WTC11 (cell line): ENCODE data around the gene SPEM3. TPM values are rescaled to one million over a fixed set of nuclear protein-coding genes. Genes with fewer than 3 reads are reported as not detected.

Experiments used
- ATAC-seq: fragments of 200-7000 bp; cut with Tn5 transposase; 2 replicates; pipeline ENCODE4 v1.10.0; 2021; ENCODE audit warnings: mild to moderate bottlenecking, moderate library complexity
- CTCF ChIA-PET: fragments of 300-600 bp; sonication (Branson Sonifier 250); formaldehyde crosslinking; loops from one replicate; lab custom pipeline; 2021; ENCODE audit warnings: antibody characterized with exemption; lab: Charles Lee
- POLR2A ChIA-PET: fragments of 350-600 bp; sonication (Branson Sonifier 250); formaldehyde crosslinking; loops from one replicate; lab custom pipeline; 2021; ENCODE audit warnings: antibody characterized with exemption; lab: Charles Lee
- DNase-seq: peaks from one replicate; pipeline ENCODE4 v3.0.0; 2021; ENCODE audit warnings: low spot score
- H3K27ac Mint-ChIP-seq: 2 replicates; pipeline ENCODE4 v1.8.0; 2021; ENCODE audit warnings: mixed read lengths
- H3K27me3 Mint-ChIP-seq: 2 replicates; pipeline ENCODE4 v1.8.0; 2021; ENCODE audit warnings: low read depth, mild to moderate bottlenecking, moderate library complexity, mixed read lengths
- H3K36me3 Mint-ChIP-seq: 2 replicates; pipeline ENCODE4 v1.8.0; 2021; ENCODE audit warnings: mixed read lengths
- H3K4me1 Mint-ChIP-seq: 2 replicates; pipeline ENCODE4 v1.8.0; 2022; ENCODE audit warnings: mixed read lengths
- H3K4me3 Mint-ChIP-seq: 2 replicates; pipeline ENCODE4 v1.8.0; 2021; ENCODE audit warnings: mild to moderate bottlenecking, moderate library complexity, mixed read lengths
- H3K9me3 Mint-ChIP-seq: 2 replicates; pipeline ENCODE4 v1.8.0; 2021; ENCODE audit warnings: mixed read lengths
- CREM ChIP-seq: sonication (generic); formaldehyde crosslinking; IDR thresholded peaks from 2 replicates; pipeline ENCODE4 v1.8.1; 2022; ENCODE audit warnings: mild to moderate bottlenecking, missing genetic modification reagents, moderate library complexity
- EMX1 ChIP-seq: fragments of 250-450 bp; sonication (Bioruptor Pico); IDR thresholded peaks from 2 replicates; pipeline ENCODE4 v1.8.0; 2021; ENCODE audit warnings: mild to moderate bottlenecking
- FOXP1 ChIP-seq: sonication (generic); formaldehyde crosslinking; IDR thresholded peaks from 2 replicates; pipeline ENCODE4 v1.8.0; 2022; ENCODE audit warnings: missing genetic modification reagents, mild to moderate bottlenecking, moderate library complexity, borderline replicate concordance
- MYBL2 ChIP-seq: sonication (generic); formaldehyde crosslinking; IDR thresholded peaks from 2 replicates; pipeline ENCODE4 v1.8.1; 2023; ENCODE audit warnings: mild to moderate bottlenecking, moderate library complexity, missing genetic modification reagents
- SP1 ChIP-seq: sonication (generic); formaldehyde crosslinking; conservative IDR thresholded peaks from 2 replicates; pipeline ENCODE4 v1.8.1; 2022; ENCODE audit warnings: missing genetic modification reagents
- TP53 ChIP-seq: sonication (generic); formaldehyde crosslinking; IDR thresholded peaks from 2 replicates; pipeline ENCODE4 v1.8.1; 2023; ENCODE audit warnings: mild to moderate bottlenecking, missing genetic modification reagents
- total RNA-seq: library from RNA; stranded (reverse); gene quantifications from 3 replicates; pipeline ENCODE4 v1.2.3, GENCODE V29; 2021
- TF ChIP-seq, protein P1 (sequence below): sonication (generic); formaldehyde crosslinking; IDR thresholded peaks from 2 replicates; pipeline ENCODE4 v1.8.1; 2023; ENCODE audit warnings: mild to moderate bottlenecking, missing genetic modification reagents, moderate library complexity
- TF ChIP-seq, protein P2 (sequence below): sonication (generic); formaldehyde crosslinking; IDR thresholded peaks from 2 replicates; pipeline ENCODE4 v1.8.0; 2022; ENCODE audit warnings: mild to moderate bottlenecking, missing genetic modification reagents
- TF ChIP-seq, protein P3 (sequence below): sonication (generic); formaldehyde crosslinking; IDR thresholded peaks from 2 replicates; pipeline ENCODE4 v1.8.0; 2023; ENCODE audit warnings: missing genetic modification reagents, mild to moderate bottlenecking, borderline replicate concordance
- TF ChIP-seq, protein P4 (sequence below): sonication (generic); formaldehyde crosslinking; IDR thresholded peaks from 2 replicates; pipeline ENCODE4 v1.8.0; 2022; ENCODE audit warnings: mild to moderate bottlenecking, missing genetic modification reagents
- TF ChIP-seq, protein P5 (sequence below): sonication (generic); formaldehyde crosslinking; IDR thresholded peaks from 2 replicates; pipeline ENCODE4 v1.8.1; 2023; ENCODE audit warnings: mild to moderate bottlenecking, missing genetic modification reagents, moderate library complexity
- TF ChIP-seq, protein P6 (sequence below): sonication (generic); formaldehyde crosslinking; IDR thresholded peaks from 2 replicates; pipeline ENCODE4 v1.8.1; 2023; ENCODE audit warnings: mild to moderate bottlenecking, missing genetic modification reagents
- TF ChIP-seq, protein P7 (sequence below): sonication (generic); formaldehyde crosslinking; IDR thresholded peaks from 2 replicates; pipeline ENCODE4 v1.8.0; 2022; ENCODE audit warnings: mild to moderate bottlenecking, missing genetic modification reagents

Gene SPEM3
- total RNA-seq, 1 experiment from 2014 or later: not detected

DNA sequence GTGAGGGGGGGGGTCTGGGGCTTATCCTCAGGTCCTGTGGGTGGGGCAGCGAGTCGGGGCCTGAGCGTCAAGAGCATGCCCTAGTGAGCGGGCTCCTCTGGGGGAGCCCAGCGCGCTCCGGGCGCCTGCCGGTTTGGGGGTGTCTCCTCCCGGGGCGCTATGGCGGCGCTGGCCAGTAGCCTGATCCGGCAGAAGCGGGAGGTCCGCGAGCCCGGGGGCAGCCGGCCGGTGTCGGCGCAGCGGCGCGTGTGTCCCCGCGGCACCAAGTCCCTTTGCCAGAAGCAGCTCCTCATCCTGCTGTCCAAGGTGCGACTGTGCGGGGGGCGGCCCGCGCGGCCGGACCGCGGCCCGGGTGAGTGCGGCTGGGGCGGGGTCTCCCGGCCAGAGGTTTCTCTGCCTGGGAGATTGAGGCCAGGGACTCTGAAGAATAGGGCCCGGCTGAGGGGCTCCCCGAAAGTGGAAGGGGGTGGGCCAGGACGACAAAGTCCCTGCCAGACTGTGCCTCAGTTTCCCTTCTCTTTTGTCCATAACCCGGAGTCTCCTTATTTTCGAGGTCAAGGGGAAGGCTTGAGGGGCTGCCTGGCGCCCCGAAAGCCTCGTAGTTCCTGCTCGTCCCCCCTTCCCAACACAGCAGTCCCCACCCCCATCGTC is 10.9 kb downstream of the SPEM3 start, which contains the start of gene FGF11 (continued):
- TF ChIP-seq, protein P1, sequence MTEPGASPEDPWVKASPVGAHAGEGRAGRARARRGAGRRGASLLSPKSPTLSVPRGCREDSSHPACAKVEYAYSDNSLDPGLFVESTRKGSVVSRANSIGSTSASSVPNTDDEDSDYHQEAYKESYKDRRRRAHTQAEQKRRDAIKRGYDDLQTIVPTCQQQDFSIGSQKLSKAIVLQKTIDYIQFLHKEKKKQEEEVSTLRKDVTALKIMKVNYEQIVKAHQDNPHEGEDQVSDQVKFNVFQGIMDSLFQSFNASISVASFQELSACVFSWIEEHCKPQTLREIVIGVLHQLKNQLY (CRISPR knock-in tag): no peak
- TF ChIP-seq TP53 (CRISPR knock-in tag): no peak
- TF ChIP-seq, all 79 proteins: peak for 6

DNA sequence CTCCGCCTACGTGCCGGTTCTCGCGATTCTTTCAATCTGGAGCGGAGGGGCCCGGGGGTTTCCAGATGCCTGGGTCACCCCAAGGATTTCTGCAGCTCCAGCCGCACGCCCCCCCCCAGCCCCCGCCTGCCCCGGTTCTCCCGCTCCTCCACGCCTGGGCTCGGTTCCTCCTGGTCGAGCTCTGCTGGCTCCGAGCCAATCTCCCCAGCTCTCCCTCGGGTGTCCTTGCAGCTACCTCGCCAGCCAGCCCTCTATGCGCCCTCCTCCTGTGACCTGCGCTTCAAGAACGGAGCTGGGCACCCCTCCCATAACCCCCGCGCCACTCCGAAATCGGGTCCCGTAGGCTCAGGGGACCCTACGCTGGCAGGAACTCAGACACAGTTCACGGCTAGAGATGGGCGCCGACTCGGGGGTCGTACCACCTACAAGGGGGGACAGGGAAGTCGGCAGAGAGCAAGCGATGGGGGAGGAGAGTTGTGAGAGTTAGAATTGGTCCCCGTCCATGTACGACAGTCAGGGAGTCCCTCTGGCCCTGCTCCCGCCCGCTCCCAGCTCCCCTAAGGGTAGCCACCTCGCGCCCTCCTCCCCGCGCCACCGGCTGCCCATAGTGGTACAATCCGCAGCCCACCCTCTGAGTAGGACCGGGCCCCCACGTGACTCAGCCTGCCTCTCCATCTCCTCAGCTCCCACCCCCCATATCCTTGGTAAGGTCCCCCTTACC is 11.6 kb downstream of the SPEM3 start:
- peaks cover 34% of the 10 kb centered on the region for H3K27me3 Mint-ChIP-seq
- peak overlapping the region; percentile 97 for H3K4me3 Mint-ChIP-seq
- DNase-seq (peak; percentile 71), ATAC-seq (peak; percentile 6)
- peaks cover 37% of the 10 kb centered on the region for H3K4me1 Mint-ChIP-seq
- POLR2A ChIA-PET: interaction anchor here (0.6 to 2.4 kb wide), 4 partner anchors 12 to 158 kb away, joined by 3 to 15 read pairs (median 6); partner anchors contain the start of genes POLR2A and SLC2A4
- H3K36me3 Mint-ChIP-seq: no peaks in the 10 kb centered on the region; the same call in 1 of the 2 replicates
- no peaks in the 10 kb centered on the region for H3K9me3 Mint-ChIP-seq
- peak overlapping the region; percentile 98 for H3K27ac Mint-ChIP-seq
- TF ChIP-seq CREM (no peak), MYBL2 (CRISPR knock-in tag) (0 out of 2 replicates have a peak, but pooled peaks have one; percentile 34), FOXP1 (CRISPR knock-in tag) (peak; percentile 48; the same call in 1 of the 2 replicates), SP1 (CRISPR knock-in tag) (peak; percentile 53), EMX1 (no peak)
- TF ChIP-seq, protein P2, sequence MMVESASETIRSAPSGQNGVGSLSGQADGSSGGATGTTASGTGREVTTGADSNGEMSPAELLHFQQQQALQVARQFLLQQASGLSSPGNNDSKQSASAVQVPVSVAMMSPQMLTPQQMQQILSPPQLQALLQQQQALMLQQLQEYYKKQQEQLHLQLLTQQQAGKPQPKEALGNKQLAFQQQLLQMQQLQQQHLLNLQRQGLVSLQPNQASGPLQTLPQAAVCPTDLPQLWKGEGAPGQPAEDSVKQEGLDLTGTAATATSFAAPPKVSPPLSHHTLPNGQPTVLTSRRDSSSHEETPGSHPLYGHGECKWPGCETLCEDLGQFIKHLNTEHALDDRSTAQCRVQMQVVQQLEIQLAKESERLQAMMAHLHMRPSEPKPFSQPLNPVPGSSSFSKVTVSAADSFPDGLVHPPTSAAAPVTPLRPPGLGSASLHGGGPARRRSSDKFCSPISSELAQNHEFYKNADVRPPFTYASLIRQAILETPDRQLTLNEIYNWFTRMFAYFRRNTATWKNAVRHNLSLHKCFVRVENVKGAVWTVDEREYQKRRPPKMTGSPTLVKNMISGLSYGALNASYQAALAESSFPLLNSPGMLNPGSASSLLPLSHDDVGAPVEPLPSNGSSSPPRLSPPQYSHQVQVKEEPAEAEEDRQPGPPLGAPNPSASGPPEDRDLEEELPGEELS (CRISPR knock-in tag): no peak
- TF ChIP-seq, protein P3, sequence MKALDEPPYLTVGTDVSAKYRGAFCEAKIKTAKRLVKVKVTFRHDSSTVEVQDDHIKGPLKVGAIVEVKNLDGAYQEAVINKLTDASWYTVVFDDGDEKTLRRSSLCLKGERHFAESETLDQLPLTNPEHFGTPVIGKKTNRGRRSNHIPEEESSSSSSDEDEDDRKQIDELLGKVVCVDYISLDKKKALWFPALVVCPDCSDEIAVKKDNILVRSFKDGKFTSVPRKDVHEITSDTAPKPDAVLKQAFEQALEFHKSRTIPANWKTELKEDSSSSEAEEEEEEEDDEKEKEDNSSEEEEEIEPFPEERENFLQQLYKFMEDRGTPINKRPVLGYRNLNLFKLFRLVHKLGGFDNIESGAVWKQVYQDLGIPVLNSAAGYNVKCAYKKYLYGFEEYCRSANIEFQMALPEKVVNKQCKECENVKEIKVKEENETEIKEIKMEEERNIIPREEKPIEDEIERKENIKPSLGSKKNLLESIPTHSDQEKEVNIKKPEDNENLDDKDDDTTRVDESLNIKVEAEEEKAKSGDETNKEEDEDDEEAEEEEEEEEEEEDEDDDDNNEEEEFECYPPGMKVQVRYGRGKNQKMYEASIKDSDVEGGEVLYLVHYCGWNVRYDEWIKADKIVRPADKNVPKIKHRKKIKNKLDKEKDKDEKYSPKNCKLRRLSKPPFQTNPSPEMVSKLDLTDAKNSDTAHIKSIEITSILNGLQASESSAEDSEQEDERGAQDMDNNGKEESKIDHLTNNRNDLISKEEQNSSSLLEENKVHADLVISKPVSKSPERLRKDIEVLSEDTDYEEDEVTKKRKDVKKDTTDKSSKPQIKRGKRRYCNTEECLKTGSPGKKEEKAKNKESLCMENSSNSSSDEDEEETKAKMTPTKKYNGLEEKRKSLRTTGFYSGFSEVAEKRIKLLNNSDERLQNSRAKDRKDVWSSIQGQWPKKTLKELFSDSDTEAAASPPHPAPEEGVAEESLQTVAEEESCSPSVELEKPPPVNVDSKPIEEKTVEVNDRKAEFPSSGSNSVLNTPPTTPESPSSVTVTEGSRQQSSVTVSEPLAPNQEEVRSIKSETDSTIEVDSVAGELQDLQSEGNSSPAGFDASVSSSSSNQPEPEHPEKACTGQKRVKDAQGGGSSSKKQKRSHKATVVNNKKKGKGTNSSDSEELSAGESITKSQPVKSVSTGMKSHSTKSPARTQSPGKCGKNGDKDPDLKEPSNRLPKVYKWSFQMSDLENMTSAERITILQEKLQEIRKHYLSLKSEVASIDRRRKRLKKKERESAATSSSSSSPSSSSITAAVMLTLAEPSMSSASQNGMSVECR (CRISPR knock-in tag): peak; percentile 34; the same call in 1 of the 2 replicates
- TF ChIP-seq, protein P4, sequence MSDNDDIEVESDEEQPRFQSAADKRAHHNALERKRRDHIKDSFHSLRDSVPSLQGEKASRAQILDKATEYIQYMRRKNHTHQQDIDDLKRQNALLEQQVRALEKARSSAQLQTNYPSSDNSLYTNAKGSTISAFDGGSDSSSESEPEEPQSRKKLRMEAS (CRISPR knock-in tag): peak; percentile 82
- TF ChIP-seq, protein P5, sequence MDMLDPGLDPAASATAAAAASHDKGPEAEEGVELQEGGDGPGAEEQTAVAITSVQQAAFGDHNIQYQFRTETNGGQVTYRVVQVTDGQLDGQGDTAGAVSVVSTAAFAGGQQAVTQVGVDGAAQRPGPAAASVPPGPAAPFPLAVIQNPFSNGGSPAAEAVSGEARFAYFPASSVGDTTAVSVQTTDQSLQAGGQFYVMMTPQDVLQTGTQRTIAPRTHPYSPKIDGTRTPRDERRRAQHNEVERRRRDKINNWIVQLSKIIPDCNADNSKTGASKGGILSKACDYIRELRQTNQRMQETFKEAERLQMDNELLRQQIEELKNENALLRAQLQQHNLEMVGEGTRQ: peak; percentile 98
- TF ChIP-seq, protein P6, sequence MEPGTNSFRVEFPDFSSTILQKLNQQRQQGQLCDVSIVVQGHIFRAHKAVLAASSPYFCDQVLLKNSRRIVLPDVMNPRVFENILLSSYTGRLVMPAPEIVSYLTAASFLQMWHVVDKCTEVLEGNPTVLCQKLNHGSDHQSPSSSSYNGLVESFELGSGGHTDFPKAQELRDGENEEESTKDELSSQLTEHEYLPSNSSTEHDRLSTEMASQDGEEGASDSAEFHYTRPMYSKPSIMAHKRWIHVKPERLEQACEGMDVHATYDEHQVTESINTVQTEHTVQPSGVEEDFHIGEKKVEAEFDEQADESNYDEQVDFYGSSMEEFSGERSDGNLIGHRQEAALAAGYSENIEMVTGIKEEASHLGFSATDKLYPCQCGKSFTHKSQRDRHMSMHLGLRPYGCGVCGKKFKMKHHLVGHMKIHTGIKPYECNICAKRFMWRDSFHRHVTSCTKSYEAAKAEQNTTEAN (CRISPR knock-in tag): 0 out of 2 replicates have a peak, but pooled peaks have one; percentile 10
- TF ChIP-seq, protein P7, sequence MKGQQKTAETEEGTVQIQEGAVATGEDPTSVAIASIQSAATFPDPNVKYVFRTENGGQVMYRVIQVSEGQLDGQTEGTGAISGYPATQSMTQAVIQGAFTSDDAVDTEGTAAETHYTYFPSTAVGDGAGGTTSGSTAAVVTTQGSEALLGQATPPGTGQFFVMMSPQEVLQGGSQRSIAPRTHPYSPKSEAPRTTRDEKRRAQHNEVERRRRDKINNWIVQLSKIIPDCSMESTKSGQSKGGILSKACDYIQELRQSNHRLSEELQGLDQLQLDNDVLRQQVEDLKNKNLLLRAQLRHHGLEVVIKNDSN (CRISPR knock-in tag): peak; percentile 98
- TF ChIP-seq, all 79 proteins: peak for 8
- CTCF ChIA-PET: interaction anchor here (0.6 to 3.8 kb wide), 12 partner anchors 32 to 247 kb away, joined by 3 to 21 read pairs (median 7); partner anchors contain the start of genes ACAP1, NLGN2, PLSCR3 and TMEM256
